Vagina (tissue), 2 donors: Measurements from ENCODE around the gene ZIC4. TPM values are rescaled to one million over a fixed set of nuclear protein-coding genes. Genes with fewer than 3 reads are reported as not detected.

ENCODE experiments used
- DNase-seq, 2 donors: peaks; one replicate each; pipeline ENCODE4 v3.0.0-alpha.2; 2017; ENCODE audit errors: extremely low spot score in 2 of 2
- H3K27ac ChIP-seq: fragments of 200-600 bp; sonication (generic); one replicate; pipeline ENCODE4 v1.5.1; 2019
- H3K27me3 ChIP-seq: fragments of 200-600 bp; sonication (generic); one replicate; pipeline ENCODE4 v1.5.1; 2019
- H3K36me3 ChIP-seq, 2 donors: fragments of 200-600 bp; sonication (generic); one replicate each; pipeline ENCODE4 v1.5.1; 2017 to 2019
- H3K4me1 ChIP-seq: fragments of 200-600 bp; sonication (generic); one replicate; pipeline ENCODE4 v1.5.1; 2019
- H3K4me3 ChIP-seq, 2 donors: fragments of 200-600 bp; sonication (generic); 1 replicate in 1 of 2; 2 replicates in 1 of 2; pipeline ENCODE4 v1.5.1; 2016 to 2019
- H3K9me3 ChIP-seq: fragments of 200-600 bp; sonication (generic); one replicate; pipeline ENCODE4 v1.5.1; 2019
- CTCF ChIP-seq, 3 experiments: fragments of 450-650 bp in 2 of 3; fragments of 200-600 bp in 1 of 3; sonication (generic) in 1 of 3; IDR thresholded peaks; one replicate each; pipeline ENCODE4 v1.5.1; 2017 to 2019; ENCODE audit warnings: antibody characterized with exemption in 3 of 3, mild to moderate bottlenecking in 2 of 3, moderate library complexity in 2 of 3
- POLR2A ChIP-seq, 2 donors: fragments of 450-650 bp; IDR thresholded peaks; one replicate each; pipeline ENCODE4 v1.6.1; 2017; ENCODE audit warnings: antibody characterized with exemption in 2 of 2, mild to moderate bottlenecking in 2 of 2, moderate library complexity in 2 of 2
- POLR2AphosphoS5 ChIP-seq, 2 donors: sonication (generic); formaldehyde crosslinking; IDR thresholded peaks; one replicate each; pipeline ENCODE4 v1.9.0; 2017; ENCODE audit warnings: antibody characterized with exemption in 2 of 2, mild to moderate bottlenecking in 2 of 2, low read depth in 1 of 2; ENCODE audit not compliant: insufficient read depth in 1 of 2
- intact Hi-C: fragments of 100-400 bp; cut with DNase I; formaldehyde crosslinking; loops from one replicate; pipeline ENCODE4 v1.15.1; 2023
- total RNA-seq: library from RNA; depleted of rRNA; stranded (reverse); fragments of >200 nt; gene quantifications from one replicate; pipeline ENCODE4 v1.2.3, GENCODE V29; 2016

Gene ZIC4
- total RNA-seq, 1 donor from 2014 or later, result not detected

GRCh38 chr3:147397875-147398812 lies 8.2 kb downstream of the ZIC4 start:
- peak; percentile 58 to 71 for DNase-seq
- H3K4me3 ChIP-seq, result no peak overlapping the region
- H3K27ac ChIP-seq, result no peak overlapping the region
- peaks cover 21% of the 10 kb centered on the region for H3K27me3 ChIP-seq
- H3K36me3 ChIP-seq, result no peaks in the 10 kb centered on the region
- no peak for TF ChIP-seq POLR2AphosphoS5 (IDR thresholded peaks at IDR 0.05; ENCODE audit: insufficient read depth in 1 of 2, low read depth in 1 of 2)
- no peak for TF ChIP-seq POLR2A (IDR thresholded peaks at IDR 0.05)
- no peak for TF ChIP-seq CTCF (IDR thresholded peaks at IDR 0.05)
- intact Hi-C loops, result no loop called here
- H3K4me1 ChIP-seq, result peaks cover 25% of the 10 kb centered on the region
- no peaks in the 10 kb centered on the region for H3K9me3 ChIP-seq

GRCh38 chr3:147397155-147397874 lies 9.0 kb downstream of the ZIC4 start:
- TF ChIP-seq POLR2A (IDR thresholded peaks at IDR 0.05) (no peak), CTCF (IDR thresholded peaks at IDR 0.05) (no peak), POLR2AphosphoS5 (IDR thresholded peaks at IDR 0.05; ENCODE audit: insufficient read depth in 1 of 2, low read depth in 1 of 2) (no peak)
- no peak overlapping the region for H3K27ac ChIP-seq
- H3K9me3 ChIP-seq, result no peaks in the 10 kb centered on the region
- peak; percentile 29 to 70 for DNase-seq
- H3K4me1 ChIP-seq, result peaks cover 30% of the 10 kb centered on the region
- intact Hi-C loops, result no loop called here
- peak overlapping the region in 1 of 2 donors; percentile 26 for H3K4me3 ChIP-seq
- no peaks in the 10 kb centered on the region for H3K36me3 ChIP-seq
- H3K27me3 ChIP-seq, result peaks cover 26% of the 10 kb centered on the region

GRCh38 chr3:147396712-147397046 lies 9.7 kb downstream of the ZIC4 start:
- no peaks in the 10 kb centered on the region for H3K36me3 ChIP-seq
- no peak overlapping the region for H3K27ac ChIP-seq
- TF ChIP-seq POLR2AphosphoS5 (IDR thresholded peaks at IDR 0.05; ENCODE audit: insufficient read depth in 1 of 2, low read depth in 1 of 2), result no peak
- no peak for TF ChIP-seq POLR2A (IDR thresholded peaks at IDR 0.05)
- no peak for TF ChIP-seq CTCF (IDR thresholded peaks at IDR 0.05)
- peaks cover 31% of the 10 kb centered on the region for H3K27me3 ChIP-seq
- H3K9me3 ChIP-seq, result no peaks in the 10 kb centered on the region
- intact Hi-C loops, result no loop called here
- H3K4me3 ChIP-seq, result no peak overlapping the region
- peaks cover 37% of the 10 kb centered on the region for H3K4me1 ChIP-seq
- DNase-seq, result peak in 1 of 2 donors; percentile 34

DNA sequence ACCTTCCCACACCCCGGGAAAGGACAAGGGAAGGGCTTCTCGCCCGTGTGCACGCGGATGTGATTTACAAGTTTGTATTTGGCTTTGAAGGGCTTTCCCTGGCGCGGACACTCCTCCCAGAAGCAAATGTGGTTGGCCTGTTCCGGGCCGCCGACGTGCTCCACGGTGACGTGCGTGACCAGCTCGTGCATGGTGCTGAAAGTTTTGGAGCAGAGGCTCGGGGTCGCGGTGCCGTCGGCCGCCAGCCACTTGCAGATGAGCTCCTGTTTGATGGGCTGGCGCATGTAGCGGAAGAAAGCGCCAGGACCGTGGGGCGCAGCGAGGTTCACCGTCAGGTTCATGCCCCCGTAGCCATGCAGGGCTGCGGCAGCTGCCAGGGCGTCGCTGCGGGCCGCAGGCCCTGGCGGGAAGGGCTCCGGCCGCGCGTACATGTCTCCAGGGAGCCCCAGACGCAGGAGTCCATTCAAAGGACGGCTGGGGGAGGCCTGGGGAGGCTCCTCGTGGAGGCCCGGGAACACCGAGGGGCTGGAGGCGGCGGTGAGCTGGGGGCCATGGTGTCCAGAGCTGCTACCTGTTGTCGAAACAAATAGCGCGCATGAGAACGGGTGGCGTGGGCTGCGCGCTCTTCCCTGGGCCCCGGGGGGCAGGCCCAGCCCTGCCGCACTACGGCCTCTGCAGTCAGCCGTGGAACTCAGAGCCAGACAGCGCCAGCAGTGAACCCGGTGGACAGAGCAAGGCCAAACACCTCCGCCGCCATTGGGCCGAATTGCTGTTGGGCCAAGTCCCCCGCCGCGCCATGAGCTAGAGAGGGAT lies 10.2 kb downstream of the ZIC4 start:
- no peak for TF ChIP-seq POLR2AphosphoS5 (IDR thresholded peaks at IDR 0.05; ENCODE audit: insufficient read depth in 1 of 2, low read depth in 1 of 2)
- Histone ChIP-seq H3K27me3 (peaks cover 31% of the 10 kb centered on the region), H3K27ac (no peak overlapping the region), H3K9me3 (no peaks in the 10 kb centered on the region), H3K4me3 (no peak overlapping the region), H3K36me3 (no peaks in the 10 kb centered on the region), H3K4me1 (peaks cover 38% of the 10 kb centered on the region)
- DNase-seq, result peak in 1 of 2 donors; percentile 79
- intact Hi-C loops, result no loop called here

DNA sequence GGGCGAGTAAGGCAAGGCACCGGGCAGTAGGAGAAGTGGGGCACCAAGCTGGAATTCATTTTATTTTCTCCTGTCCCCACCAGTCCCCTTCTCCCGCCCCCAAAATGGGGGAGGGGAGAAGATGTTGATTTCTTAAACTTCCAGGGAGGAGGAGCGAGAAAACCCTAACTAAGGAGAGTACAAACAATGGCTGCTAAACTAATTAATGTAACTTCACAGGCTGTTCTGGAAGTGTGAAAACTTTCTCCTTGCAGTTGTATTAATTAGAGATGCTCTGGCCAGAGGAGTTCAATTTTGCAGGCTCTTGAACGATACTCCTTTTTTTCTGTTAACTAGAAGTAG lies 11.5 kb downstream of the ZIC4 start:
- no peak for DNase-seq
- no peak for TF ChIP-seq POLR2AphosphoS5 (IDR thresholded peaks at IDR 0.05; ENCODE audit: insufficient read depth in 1 of 2, low read depth in 1 of 2)
- TF ChIP-seq POLR2A (IDR thresholded peaks at IDR 0.05), result no peak
- TF ChIP-seq CTCF (IDR thresholded peaks at IDR 0.05), result no peak
- H3K36me3 ChIP-seq, result no peaks in the 10 kb centered on the region
- intact Hi-C loops, result no loop called here
- H3K4me3 ChIP-seq, result no peak overlapping the region
- H3K27me3 ChIP-seq, result peaks cover 37% of the 10 kb centered on the region
- H3K4me1 ChIP-seq, result peaks cover 38% of the 10 kb centered on the region
- no peaks in the 10 kb centered on the region for H3K9me3 ChIP-seq
- no peak overlapping the region for H3K27ac ChIP-seq
